HG02588 (cell line): ENCODE data around the gene BANF2.
A peak's percentile ranks its signal among the peaks of the same experiment; 100 is the strongest.

ENCODE experiments used
- ATAC-seq: cut with Tn5 transposase; IDR thresholded peaks from one replicate; pipeline ENCODE4 v1.9.1; 2021; ENCODE audit warnings: mild to moderate bottlenecking, moderate library complexity; ENCODE audit not compliant: unreplicated experiment

The BANF2 gene

GRCh38 chr20:17663486-17663885, 36.3 kb upstream of the BANF2 start:
- ATAC-seq = no peak

- no peak for ATAC-seq
Measured at GRCh38 chr20:17664025-17664633, 35.6 kb upstream of the BANF2 start.

GRCh38 chr20:17665756-17666155, 34.0 kb upstream of the BANF2 start:
- no peak for ATAC-seq

- ATAC-seq = no peak
Measured at GRCh38 chr20:17666481-17666880, 33.3 kb upstream of the BANF2 start.

GRCh38 chr20:17667445-17667844, 32.3 kb upstream of the BANF2 start:
- no peak for ATAC-seq

- ATAC-seq = no peak
Measured at GRCh38 chr20:17668432-17668831, 31.3 kb upstream of the BANF2 start.

GRCh38 chr20:17669306-17669931, 30.3 kb upstream of the BANF2 start:
- no peak for ATAC-seq

GRCh38 chr20:17671011-17671410, 28.8 kb upstream of the BANF2 start:
- no peak for ATAC-seq

GRCh38 chr20:17671565-17671964, 28.2 kb upstream of the BANF2 start:
- no peak for ATAC-seq

- ATAC-seq = no peak
Measured at GRCh38 chr20:17673084-17673483, 26.7 kb upstream of the BANF2 start.

- no peak for ATAC-seq
Measured at GRCh38 chr20:17674722-17675518, 24.8 kb upstream of the BANF2 start.

GRCh38 chr20:17675519-17676377, 24.0 kb upstream of the BANF2 start:
- ATAC-seq = no peak

- ATAC-seq = no peak
Measured at GRCh38 chr20:17676378-17676759, 23.4 kb upstream of the BANF2 start.

- ATAC-seq = no peak
Measured at GRCh38 chr20:17676942-17677341, 22.8 kb upstream of the BANF2 start.

GRCh38 chr20:17678295-17678694, 21.5 kb upstream of the BANF2 start:
- ATAC-seq = no peak

GRCh38 chr20:17678886-17679285, 20.9 kb upstream of the BANF2 start:
- no peak for ATAC-seq

GRCh38 chr20:17679941-17680835, 19.6 kb upstream of the BANF2 start:
- no peak for ATAC-seq

- ATAC-seq = peak; percentile 41
Measured at GRCh38 chr20:17680836-17681725, 18.7 kb upstream of the BANF2 start.

- ATAC-seq = peak; percentile 9
Measured at GRCh38 chr20:17681726-17682102, 18.1 kb upstream of the BANF2 start.
